Calu3 (cell line): Measurements from ENCODE around the gene TCHH. TPM values are rescaled to one million over a fixed set of nuclear protein-coding genes. Genes with fewer than 3 reads are reported as not detected.
"Not testable (repeated sequence)": the region's sequence is repeated elsewhere in the genome, so short reads cannot be mapped to it uniquely, and the experiment has no call there.

Experiments used
- BruUV-seq: library from RNA; stranded (reverse); fragments of 400-500 nt; replicated peaks from 2 replicates; lab custom pipeline; 2021; lab: Mats Ljungman, UMichigan
- CTCF ChIA-PET: fragments of 300-600 bp; sonication (Branson Sonifier 250); formaldehyde crosslinking; loops from one replicate; lab custom pipeline; 2022; ENCODE audit warnings: antibody characterized with exemption; lab: Charles Lee
- DNase-seq: peaks from one replicate; pipeline ENCODE4 v3.0.0; 2022
- H3K27ac Mint-ChIP-seq: one replicate; pipeline ENCODE4 v1.8.0; 2022; ENCODE audit warnings: mixed read lengths; ENCODE audit not compliant: unreplicated experiment
- H3K27me3 Mint-ChIP-seq: one replicate; pipeline ENCODE4 v1.8.0; 2022; ENCODE audit warnings: mixed read lengths; ENCODE audit not compliant: unreplicated experiment
- H3K36me3 Mint-ChIP-seq: one replicate; pipeline ENCODE4 v1.8.0; 2022; ENCODE audit warnings: mild to moderate bottlenecking, moderate library complexity, mixed read lengths; ENCODE audit not compliant: insufficient read depth, unreplicated experiment
- H3K4me1 Mint-ChIP-seq: one replicate; pipeline ENCODE4 v1.8.0; 2022; ENCODE audit warnings: mild to moderate bottlenecking, low read depth, mixed read lengths; ENCODE audit not compliant: unreplicated experiment
- H3K4me3 Mint-ChIP-seq: one replicate; pipeline ENCODE4 v1.8.0; 2022; ENCODE audit warnings: mild to moderate bottlenecking, low read depth, moderate library complexity, mixed read lengths; ENCODE audit not compliant: unreplicated experiment
- H3K9me3 Mint-ChIP-seq: one replicate; pipeline ENCODE4 v1.8.0; 2022; ENCODE audit warnings: low read depth, mixed read lengths; ENCODE audit not compliant: unreplicated experiment
- intact Hi-C: fragments of 100-400 bp; cut with micrococcal nuclease; formaldehyde crosslinking; loops from one replicate; pipeline ENCODE4 v1.10.0; 2022; ENCODE audit not compliant: unreplicated experiment
- total RNA-seq: library from RNA; stranded (reverse); gene quantifications from 2 replicates; pipeline ENCODE4 v1.2.3, GENCODE V29; 2022
- TF ChIP-seq, protein P1 (sequence below): fragments of 200-600 bp; IDR thresholded peaks from one replicate; pipeline ENCODE4 v1.8.0; 2022; ENCODE audit warnings: antibody characterized with exemption; ENCODE audit not compliant: unreplicated experiment

Gene TCHH
- total RNA-seq, 1 experiment from 2014 or later = 0.07 TPM

DNA sequence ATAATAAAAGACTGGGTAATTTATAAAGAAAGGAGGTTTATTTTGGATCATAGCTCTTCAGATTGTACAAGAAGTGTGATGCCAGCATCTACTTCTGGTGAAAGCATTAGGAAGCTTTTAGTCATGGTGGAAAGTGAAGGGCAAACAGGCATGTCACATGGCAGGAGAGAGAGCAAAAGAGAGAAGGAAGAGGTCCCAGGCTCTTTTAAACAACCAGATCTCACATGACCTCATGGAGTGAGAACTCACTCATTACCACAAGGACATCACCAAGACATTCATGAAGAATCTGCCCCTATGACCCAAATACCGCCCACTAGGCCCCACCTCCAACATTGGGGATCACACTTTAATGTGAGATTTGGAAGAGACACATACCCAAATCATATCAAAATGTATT, 33.7 kb upstream of the TCHH start:
- peaks cover 71% of the 10 kb centered on the region for H3K27me3 Mint-ChIP-seq
- intact Hi-C loops = no loop called here
- no peak for DNase-seq
- peaks cover 14% of the 10 kb centered on the region for H3K9me3 Mint-ChIP-seq
- H3K4me3 Mint-ChIP-seq = no peak overlapping the region
- H3K36me3 Mint-ChIP-seq = no peaks in the 10 kb centered on the region
- TF ChIP-seq, protein P1, sequence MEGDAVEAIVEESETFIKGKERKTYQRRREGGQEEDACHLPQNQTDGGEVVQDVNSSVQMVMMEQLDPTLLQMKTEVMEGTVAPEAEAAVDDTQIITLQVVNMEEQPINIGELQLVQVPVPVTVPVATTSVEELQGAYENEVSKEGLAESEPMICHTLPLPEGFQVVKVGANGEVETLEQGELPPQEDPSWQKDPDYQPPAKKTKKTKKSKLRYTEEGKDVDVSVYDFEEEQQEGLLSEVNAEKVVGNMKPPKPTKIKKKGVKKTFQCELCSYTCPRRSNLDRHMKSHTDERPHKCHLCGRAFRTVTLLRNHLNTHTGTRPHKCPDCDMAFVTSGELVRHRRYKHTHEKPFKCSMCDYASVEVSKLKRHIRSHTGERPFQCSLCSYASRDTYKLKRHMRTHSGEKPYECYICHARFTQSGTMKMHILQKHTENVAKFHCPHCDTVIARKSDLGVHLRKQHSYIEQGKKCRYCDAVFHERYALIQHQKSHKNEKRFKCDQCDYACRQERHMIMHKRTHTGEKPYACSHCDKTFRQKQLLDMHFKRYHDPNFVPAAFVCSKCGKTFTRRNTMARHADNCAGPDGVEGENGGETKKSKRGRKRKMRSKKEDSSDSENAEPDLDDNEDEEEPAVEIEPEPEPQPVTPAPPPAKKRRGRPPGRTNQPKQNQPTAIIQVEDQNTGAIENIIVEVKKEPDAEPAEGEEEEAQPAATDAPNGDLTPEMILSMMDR = no peak
- H3K27ac Mint-ChIP-seq = no peak overlapping the region
- CTCF ChIA-PET = no interaction called here
- no TSS peak for BruUV-seq
- H3K4me1 Mint-ChIP-seq = no peaks in the 10 kb centered on the region

GRCh38 chr1:152148051-152148450, 32.8 kb upstream of the TCHH start:
- Mint-ChIP-seq H3K36me3 (no peaks in the 10 kb centered on the region), H3K9me3 (peaks cover 14% of the 10 kb centered on the region), H3K4me1 (no peaks in the 10 kb centered on the region), H3K27ac (no peak overlapping the region), H3K4me3 (no peak overlapping the region), H3K27me3 (peaks cover 72% of the 10 kb centered on the region)
- DNase-seq = no peak
- CTCF ChIA-PET = interaction anchor here (0.7 kb wide), 1 partner anchor 35 kb away, joined by 3 read pairs; no protein-coding TSS in a partner anchor
- TF ChIP-seq, protein P1 = no peak
- BruUV-seq = no TSS peak
- intact Hi-C loops = no loop called here

DNA sequence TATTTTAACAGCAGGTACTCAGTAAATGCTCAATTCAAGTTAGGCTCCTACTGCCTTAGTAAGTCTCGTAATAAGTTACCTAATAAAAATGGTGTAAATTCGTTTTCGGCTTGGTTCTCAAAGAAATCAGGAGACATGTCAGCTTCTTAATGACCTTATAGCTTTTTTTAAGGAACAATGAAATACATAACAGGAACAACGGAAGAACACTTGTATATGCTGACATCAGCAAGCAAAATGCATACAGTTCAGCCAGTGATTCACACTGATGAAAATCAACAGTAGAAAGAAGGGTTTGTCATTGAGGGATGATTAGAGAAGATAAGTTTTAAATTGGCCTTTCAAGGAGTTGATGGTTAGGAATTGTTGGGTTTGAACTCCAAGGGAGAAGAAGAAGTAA, 30.5 kb upstream of the TCHH start:
- Mint-ChIP-seq H3K27ac (no peak overlapping the region), H3K4me1 (no peaks in the 10 kb centered on the region), H3K36me3 (no peaks in the 10 kb centered on the region), H3K9me3 (peaks cover 14% of the 10 kb centered on the region), H3K4me3 (no peak overlapping the region), H3K27me3 (peaks cover 62% of the 10 kb centered on the region)
- DNase-seq = no peak
- intact Hi-C loops = no loop called here
- no TSS peak for BruUV-seq
- CTCF ChIA-PET = no interaction called here
- TF ChIP-seq, protein P1 = no peak

- H3K36me3 Mint-ChIP-seq, DNase-seq, H3K27ac Mint-ChIP-seq, H3K4me1 Mint-ChIP-seq, intact Hi-C loops, CTCF ChIA-PET, BruUV-seq, H3K4me3 Mint-ChIP-seq: not testable (repeated sequence)
- Mint-ChIP-seq H3K9me3 (peaks cover 14% of the 10 kb centered on the region), H3K27me3 (peaks cover 65% of the 10 kb centered on the region)
These were observed 29.5 kb upstream of the TCHH start for GRCh38 chr1:152144674-152145183.

- TF ChIP-seq, protein P1 = no peak
- H3K27ac Mint-ChIP-seq = no peak overlapping the region
- H3K4me1 Mint-ChIP-seq = no peaks in the 10 kb centered on the region
- CTCF ChIA-PET = no interaction called here
- no peaks in the 10 kb centered on the region for H3K36me3 Mint-ChIP-seq
- H3K27me3 Mint-ChIP-seq = peaks cover 66% of the 10 kb centered on the region
- intact Hi-C loops = no loop called here
- no peak for DNase-seq
- peaks cover 6% of the 10 kb centered on the region for H3K9me3 Mint-ChIP-seq
- BruUV-seq = no TSS peak
- no peak overlapping the region for H3K4me3 Mint-ChIP-seq
These were observed 28.1 kb upstream of the TCHH start for GRCh38 chr1:152143150-152143887.
